HL-60 (cell line): ENCODE data around the gene CREB5.

Experiments used
- CTCF ChIP-seq: IDR thresholded peaks from one replicate; pipeline ENCODE4 v1.5.1; 2011; ENCODE audit warnings: low read length, control low read depth, inconsistent platforms; ENCODE audit not compliant: insufficient read depth
- GABPA ChIP-seq: IDR thresholded peaks from 2 replicates; pipeline ENCODE4 v1.6.1; 2012; ENCODE audit warnings: low read depth
- POLR2AphosphoS5 ChIP-seq: IDR thresholded peaks from 2 replicates; pipeline ENCODE4 v1.6.1; 2012; ENCODE audit warnings: low read depth
- REST ChIP-seq: IDR thresholded peaks from 2 replicates; pipeline ENCODE4 v1.6.1; 2012; ENCODE audit warnings: low read depth; ENCODE audit not compliant: insufficient replicate concordance
- SPI1 ChIP-seq: IDR thresholded peaks from 2 replicates; pipeline ENCODE4 v1.6.1; 2012; ENCODE audit warnings: low read depth, mild to moderate bottlenecking, borderline replicate concordance

- no peak for TF ChIP-seq CTCF
- TF ChIP-seq POLR2AphosphoS5 = no peak
- TF ChIP-seq REST = no peak
- no peak for TF ChIP-seq SPI1
- no peak for TF ChIP-seq GABPA
These were observed 21.4 kb downstream of the CREB5 start for GRCh38 chr7:28433699-28434219.
